HL-60 (cell line): Measurements from ENCODE around the gene SNX9.
"Not testable (repeated sequence)": the region's sequence is repeated elsewhere in the genome, so short reads cannot be mapped to it uniquely, and the experiment has no call there.

Experiments used
- DNase-seq, 2 experiments: peaks; one replicate each; pipeline ENCODE4 v3.0.0-alpha.2; 2010 to 2020; ENCODE audit warnings: low read depth in 1 of 2, low spot score in 1 of 2
- H3K27ac ChIP-seq: fragments of 250-450 bp; sonication (Bioruptor Pico); replicated peaks from 2 replicates; pipeline ENCODE4 v1.5.1; 2020; ENCODE audit warnings: mild to moderate bottlenecking, moderate library complexity
- H3K27me3 ChIP-seq: fragments of 250-450 bp; sonication (Bioruptor Pico); 2 replicates; pipeline ENCODE4 v1.5.1; 2021; ENCODE audit warnings: mild to moderate bottlenecking, moderate library complexity; ENCODE audit not compliant: insufficient read depth, poor library complexity, severe bottlenecking
- H3K4me3 ChIP-seq: replicated peaks from 2 replicates; pipeline ENCODE4 v1.5.1; 2011; ENCODE audit warnings: mild to moderate bottlenecking, control low read depth, low read length; ENCODE audit not compliant: insufficient read depth
- CTCF ChIP-seq: IDR thresholded peaks from one replicate; pipeline ENCODE4 v1.5.1; 2011; ENCODE audit warnings: low read length, control low read depth, inconsistent platforms; ENCODE audit not compliant: insufficient read depth
- GABPA ChIP-seq: IDR thresholded peaks from 2 replicates; pipeline ENCODE4 v1.6.1; 2012; ENCODE audit warnings: low read depth
- POLR2AphosphoS5 ChIP-seq: IDR thresholded peaks from 2 replicates; pipeline ENCODE4 v1.6.1; 2012; ENCODE audit warnings: low read depth
- SPI1 ChIP-seq: IDR thresholded peaks from 2 replicates; pipeline ENCODE4 v1.6.1; 2012; ENCODE audit warnings: low read depth, mild to moderate bottlenecking, borderline replicate concordance
- TF ChIP-seq, protein P1 (sequence below): IDR thresholded peaks from 2 replicates; pipeline ENCODE4 v1.6.1; 2012; ENCODE audit warnings: low read depth; ENCODE audit not compliant: insufficient replicate concordance

Gene SNX9

GRCh38 chr6:157795841-157796240 lies 27.2 kb upstream of the SNX9 start:
- Histone ChIP-seq H3K27ac (no peak overlapping the region), H3K27me3 (no peaks in the 10 kb centered on the region), H3K4me3 (no peak overlapping the region)
- no peak for DNase-seq
- TF ChIP-seq, protein P1, sequence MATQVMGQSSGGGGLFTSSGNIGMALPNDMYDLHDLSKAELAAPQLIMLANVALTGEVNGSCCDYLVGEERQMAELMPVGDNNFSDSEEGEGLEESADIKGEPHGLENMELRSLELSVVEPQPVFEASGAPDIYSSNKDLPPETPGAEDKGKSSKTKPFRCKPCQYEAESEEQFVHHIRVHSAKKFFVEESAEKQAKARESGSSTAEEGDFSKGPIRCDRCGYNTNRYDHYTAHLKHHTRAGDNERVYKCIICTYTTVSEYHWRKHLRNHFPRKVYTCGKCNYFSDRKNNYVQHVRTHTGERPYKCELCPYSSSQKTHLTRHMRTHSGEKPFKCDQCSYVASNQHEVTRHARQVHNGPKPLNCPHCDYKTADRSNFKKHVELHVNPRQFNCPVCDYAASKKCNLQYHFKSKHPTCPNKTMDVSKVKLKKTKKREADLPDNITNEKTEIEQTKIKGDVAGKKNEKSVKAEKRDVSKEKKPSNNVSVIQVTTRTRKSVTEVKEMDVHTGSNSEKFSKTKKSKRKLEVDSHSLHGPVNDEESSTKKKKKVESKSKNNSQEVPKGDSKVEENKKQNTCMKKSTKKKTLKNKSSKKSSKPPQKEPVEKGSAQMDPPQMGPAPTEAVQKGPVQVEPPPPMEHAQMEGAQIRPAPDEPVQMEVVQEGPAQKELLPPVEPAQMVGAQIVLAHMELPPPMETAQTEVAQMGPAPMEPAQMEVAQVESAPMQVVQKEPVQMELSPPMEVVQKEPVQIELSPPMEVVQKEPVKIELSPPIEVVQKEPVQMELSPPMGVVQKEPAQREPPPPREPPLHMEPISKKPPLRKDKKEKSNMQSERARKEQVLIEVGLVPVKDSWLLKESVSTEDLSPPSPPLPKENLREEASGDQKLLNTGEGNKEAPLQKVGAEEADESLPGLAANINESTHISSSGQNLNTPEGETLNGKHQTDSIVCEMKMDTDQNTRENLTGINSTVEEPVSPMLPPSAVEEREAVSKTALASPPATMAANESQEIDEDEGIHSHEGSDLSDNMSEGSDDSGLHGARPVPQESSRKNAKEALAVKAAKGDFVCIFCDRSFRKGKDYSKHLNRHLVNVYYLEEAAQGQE = no peak
- peak; percentile 60; the same call in 1 of the 2 replicates for TF ChIP-seq SPI1

- Histone ChIP-seq H3K27me3 (no peaks in the 10 kb centered on the region), H3K27ac (no peak overlapping the region), H3K4me3 (no peak overlapping the region)
- TF ChIP-seq POLR2AphosphoS5 (no peak), SPI1 (peak; percentile 71)
- DNase-seq = peak; percentile 8 to 39
Observed at GRCh38 chr6:157798851-157799250, 24.2 kb upstream of the SNX9 start.

- DNase-seq, H3K27me3 ChIP-seq, H3K4me3 ChIP-seq, H3K27ac ChIP-seq: not testable (repeated sequence)
Observed at GRCh38 chr6:157799561-157799960, 23.5 kb upstream of the SNX9 start.

GRCh38 chr6:157800420-157801237 lies 22.4 kb upstream of the SNX9 start:
- Histone ChIP-seq H3K27me3 (no peaks in the 10 kb centered on the region), H3K4me3 (no peak overlapping the region), H3K27ac (no peak overlapping the region)
- peak in 1 of 2 experiments; percentile 11 for DNase-seq
- TF ChIP-seq CTCF (no peak), POLR2AphosphoS5 (no peak), SPI1 (no peak), GABPA (no peak)
- TF ChIP-seq, protein P1 = no peak

DNA sequence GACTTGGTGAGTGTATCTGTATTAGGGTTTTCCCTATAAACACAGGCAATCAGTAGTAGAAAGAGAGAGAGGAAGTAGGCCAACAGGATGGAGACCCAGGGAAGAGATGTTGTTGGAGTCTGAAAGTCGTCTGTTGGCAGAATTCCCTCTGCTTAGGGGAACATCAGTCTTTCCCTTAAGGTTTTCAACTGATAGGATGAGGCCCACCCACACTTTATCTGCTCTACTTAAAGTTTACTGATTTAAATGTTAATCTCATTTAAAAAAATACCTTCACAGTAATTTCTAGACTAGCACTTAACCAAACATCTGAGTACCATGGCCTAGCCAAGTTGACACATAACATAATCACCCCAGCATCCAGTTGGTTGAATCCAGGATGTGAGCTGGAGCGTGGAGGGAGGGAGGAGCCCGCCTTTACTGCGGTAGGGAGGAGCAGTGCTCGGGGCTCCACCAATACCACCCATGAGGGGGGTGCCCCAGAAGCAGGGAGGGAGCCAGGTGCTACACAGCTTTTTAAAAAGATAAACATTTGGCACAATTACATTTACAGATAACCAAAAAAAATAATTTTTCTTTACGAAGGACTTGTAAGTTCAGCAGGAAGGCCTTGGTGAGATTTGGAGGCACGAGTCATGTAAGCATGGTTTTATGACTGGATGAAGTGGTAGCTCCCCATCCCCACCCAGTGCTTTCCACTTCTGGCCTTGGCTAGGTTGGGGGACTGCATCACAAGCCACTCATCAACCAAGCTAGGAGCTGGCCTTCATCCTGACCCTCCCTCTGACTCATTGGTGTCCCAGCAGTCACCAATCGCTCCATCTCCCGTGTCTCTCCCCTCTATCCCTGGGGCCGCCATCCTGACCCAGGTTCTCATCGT lies 18.4 kb upstream of the SNX9 start:
- DNase-seq = no peak
- no peak overlapping the region for H3K27ac ChIP-seq
- no peak overlapping the region for H3K4me3 ChIP-seq
- TF ChIP-seq, protein P1 = no peak
- TF ChIP-seq SPI1 (no peak), CTCF (no peak), GABPA (no peak), POLR2AphosphoS5 (no peak)
- no peaks in the 10 kb centered on the region for H3K27me3 ChIP-seq
